Stimulated activated CD8-positive, alpha-beta memory T cell treated with anti-CD3 and anti-CD28 coated beads, Interleukin-4, amount 100 ng/mL, for 24 hours (primary cell): ENCODE measurements around the gene SCIMP.
"Not testable (repeated sequence)": the region's sequence is repeated elsewhere in the genome, so short reads cannot be mapped to it uniquely, and the experiment has no call there.

ENCODE experiments used
- DNase-seq: peaks from one replicate; pipeline ENCODE4 v3.0.0-alpha.2; 2020; ENCODE audit warnings: low read depth

Gene SCIMP

DNA sequence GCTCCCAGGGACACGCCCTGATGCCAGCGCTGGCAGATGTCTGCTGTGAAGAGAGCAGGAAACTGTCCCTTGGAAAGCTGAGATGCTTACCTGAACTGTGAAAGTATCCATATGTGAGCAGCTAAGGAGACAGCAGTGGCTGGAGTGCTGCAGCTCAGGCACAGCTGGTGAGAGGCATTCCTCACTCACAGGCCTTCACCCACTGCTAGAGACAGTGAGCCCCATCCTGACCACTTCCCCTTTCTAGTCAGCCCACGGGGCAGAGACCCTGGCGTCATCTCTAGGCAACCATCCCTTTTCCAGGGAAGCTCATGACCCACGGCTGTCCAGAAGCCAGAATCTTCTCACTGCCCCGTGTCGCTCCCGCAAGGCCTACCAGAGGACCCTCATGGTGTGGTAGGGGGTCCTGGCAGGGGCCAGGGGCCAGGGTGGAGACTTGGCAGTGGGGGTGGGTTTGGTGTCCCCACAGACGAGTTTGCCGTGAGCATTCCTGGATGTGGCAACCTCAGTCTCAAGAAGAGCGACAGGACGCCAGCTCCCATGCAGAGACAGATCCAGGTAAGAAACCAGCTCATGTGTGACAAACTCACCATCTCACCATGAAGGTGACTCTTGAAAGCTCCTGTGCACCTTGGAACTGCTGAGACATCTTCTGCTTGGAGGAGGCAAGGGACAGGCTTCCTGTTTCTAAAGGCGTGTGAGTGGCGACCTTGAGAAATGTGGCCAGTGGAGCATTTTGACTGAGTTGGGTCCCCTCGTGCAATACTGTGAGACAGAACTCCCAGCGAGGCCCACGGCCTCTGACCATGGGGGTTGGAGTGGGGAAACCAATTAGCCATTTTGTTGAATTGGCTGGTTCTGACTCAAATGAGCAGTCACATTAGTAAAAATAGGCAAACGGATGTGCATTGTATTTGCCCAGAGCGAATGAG lies at the start of gene SCIMP:
TSS of gene SCIMP (minus strand) at position 216 of the 932 bp plus-strand sequence. CDS start at position 111, 105 bp downstream.
- DNase-seq, result no peak

GRCh38 chr17:5283571-5284315 lies 49.1 kb upstream of the SCIMP start:
- DNase-seq, result no peak

DNA sequence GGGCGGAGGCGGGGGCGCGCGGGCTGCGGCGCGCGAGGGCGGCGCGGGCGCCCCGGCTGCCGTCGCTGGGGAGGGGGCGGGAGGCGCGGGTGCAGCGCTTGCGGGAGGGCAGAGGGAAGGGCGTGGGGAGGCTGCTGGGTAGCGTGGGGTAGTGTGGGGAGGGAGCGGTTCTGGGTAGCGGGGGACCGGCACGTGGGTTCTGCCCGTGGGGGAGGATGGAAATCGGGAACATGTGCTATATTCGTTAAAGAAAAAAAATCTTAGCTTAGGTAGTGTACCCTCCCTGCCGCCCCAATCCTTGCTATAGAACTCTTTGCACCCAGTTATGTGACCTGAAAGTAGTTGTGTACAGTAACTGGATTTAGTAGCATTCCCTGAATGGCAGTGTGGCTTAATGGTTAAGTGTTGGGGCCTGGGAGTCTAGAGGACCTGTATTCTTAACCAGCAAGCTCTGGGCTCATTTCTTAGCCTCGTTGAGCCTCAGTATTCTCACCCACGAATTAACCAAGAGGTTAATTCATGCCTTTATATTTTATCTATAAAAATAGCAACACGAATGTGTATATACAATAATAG lies 48.1 kb upstream of the SCIMP start:
- DNase-seq, result peak; percentile 24

GRCh38 chr17:5281814-5282641 lies 47.4 kb upstream of the SCIMP start, which contains the start of gene RABEP1:
RABEP1 (plus strand) TSS chr17:5282284; CDS start chr17:5282487, 203 bp downstream.
- peak; percentile 89 for DNase-seq

- DNase-seq, result no peak
Measured at GRCh38 chr17:5272322-5272721, 37.7 kb upstream of the SCIMP start.

GRCh38 chr17:5269241-5269960 lies 34.7 kb upstream of the SCIMP start:
- DNase-seq, result no peak

DNA sequence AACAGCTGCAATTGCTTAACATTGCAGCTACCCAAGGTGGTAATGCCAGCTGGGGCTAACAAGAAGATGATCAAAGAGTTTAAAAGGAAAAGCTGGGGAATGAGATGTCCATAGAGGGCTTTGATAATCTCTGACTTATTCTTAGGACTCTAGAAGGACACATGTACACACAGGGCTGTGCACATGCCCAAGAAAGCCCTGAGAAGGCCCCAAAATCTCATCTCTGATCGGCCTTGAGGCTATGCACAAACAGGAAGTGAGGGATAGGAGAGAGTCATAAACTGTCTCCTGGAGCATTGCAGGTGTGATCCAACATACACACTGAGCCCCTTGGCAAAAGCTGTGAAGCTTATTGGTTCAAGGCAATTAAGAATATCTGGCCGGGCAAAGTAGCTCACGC lies 30.2 kb upstream of the SCIMP start:
- DNase-seq, result no peak

- no peak for DNase-seq
Measured at GRCh38 chr17:5263441-5263840, 28.8 kb upstream of the SCIMP start.

GRCh38 chr17:5262416-5262991 lies 27.8 kb upstream of the SCIMP start:
- no peak for DNase-seq

DNA sequence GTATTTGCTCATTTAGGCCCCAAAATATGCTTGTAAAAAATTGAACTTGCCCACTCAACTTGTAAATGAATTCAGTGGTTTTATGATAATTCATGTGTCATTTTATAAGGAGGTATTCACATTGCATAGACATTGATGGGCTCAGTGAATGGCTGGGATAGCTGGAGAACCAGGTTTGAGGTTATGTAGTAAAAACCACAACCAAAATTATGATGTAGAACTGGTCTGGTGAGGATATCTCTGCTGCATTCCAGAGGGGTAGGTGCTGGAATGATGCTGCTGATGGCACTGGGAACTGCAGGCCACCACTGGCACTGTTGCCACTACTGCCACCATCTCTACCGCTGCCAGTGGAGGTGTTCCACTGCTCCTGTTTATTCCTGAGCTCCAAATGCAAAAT lies 25.9 kb upstream of the SCIMP start:
- DNase-seq, result no peak

GRCh38 chr17:5257124-5257523 lies 22.5 kb upstream of the SCIMP start:
- DNase-seq, result no peak

GRCh38 chr17:5254903-5255521 lies 20.4 kb upstream of the SCIMP start:
- no peak for DNase-seq

DNA sequence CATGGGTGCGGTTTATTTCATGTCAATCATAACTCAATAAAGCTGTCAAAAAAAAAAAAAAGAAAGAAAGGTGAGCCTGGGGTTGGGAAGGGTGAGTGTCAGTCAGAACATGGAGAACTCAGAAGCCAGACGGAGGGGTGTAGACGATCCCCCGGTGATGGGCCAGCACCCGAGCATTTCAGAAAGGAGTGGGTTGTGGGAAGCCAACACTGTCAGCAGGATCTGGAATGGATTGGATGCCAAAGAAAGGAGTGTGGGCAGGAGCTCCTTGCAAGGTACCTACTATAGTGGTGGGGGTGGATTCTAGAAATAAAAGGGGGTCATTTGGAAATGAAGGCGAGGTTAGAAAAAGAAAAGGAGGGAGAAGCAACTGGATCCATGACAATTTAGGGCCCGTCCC lies 19.8 kb upstream of the SCIMP start:
- DNase-seq, result no peak

- peak; percentile 26 for DNase-seq
Measured at GRCh38 chr17:5249615-5250014, 15.0 kb upstream of the SCIMP start.

DNA sequence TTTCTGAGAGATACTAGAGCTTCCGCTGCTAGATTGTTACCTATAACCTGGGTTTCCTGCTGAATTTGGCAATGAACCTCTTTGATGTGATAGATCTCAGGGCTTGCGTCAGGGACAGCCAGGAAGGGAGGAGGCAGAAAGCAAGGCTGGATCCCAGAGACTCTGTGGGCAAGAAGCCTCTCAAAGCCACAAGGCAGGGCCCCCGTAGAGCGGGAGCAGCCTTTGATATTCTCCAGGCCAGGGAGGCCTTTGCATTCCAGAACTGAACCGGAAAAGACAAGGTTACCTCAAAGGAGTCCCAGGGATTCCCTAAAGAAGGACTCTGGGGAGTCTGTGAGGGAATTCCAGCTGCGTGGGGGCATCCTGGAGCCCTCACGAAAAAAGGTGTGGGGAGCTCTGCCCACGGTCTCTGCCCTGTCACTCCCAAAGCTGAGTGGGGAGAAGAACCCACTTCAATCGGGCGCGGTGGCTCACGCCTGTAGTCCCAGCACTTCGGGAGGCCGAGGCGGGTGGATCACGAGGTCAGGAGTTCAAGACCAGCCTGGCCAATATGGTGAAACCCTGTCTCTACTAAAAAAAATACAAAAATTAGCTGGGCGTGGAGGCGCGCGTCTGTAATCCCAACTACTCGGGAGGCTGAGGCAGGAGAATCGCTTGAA lies 14.3 kb upstream of the SCIMP start:
- no peak for DNase-seq

DNA sequence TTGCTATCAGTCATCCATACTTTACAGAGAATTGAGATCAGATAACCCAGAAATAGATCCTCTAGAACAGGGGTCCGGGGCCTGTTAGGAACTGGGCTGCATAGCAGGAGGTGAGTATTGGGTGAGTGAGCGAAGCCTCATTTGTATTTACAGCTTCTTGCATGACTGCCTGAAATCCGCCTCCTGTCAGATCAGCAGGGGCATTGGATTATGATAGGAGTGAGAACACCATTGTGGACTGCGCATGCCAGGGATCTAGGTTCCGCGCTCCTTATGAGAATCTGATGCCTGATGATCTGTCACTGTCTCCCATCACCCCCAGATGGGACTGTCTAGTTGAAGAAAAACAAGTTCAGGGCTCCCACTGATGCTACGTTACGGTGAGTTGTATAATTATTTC lies 13.0 kb upstream of the SCIMP start:
- no peak for DNase-seq

- no peak for DNase-seq
Measured at GRCh38 chr17:5241861-5242671, 7.4 kb upstream of the SCIMP start.

- not testable (repeated sequence) for DNase-seq
Measured at GRCh38 chr17:5239769-5240168, 5.1 kb upstream of the SCIMP start.

- DNase-seq, result no peak
Measured at GRCh38 chr17:5238333-5238732, 3.7 kb upstream of the SCIMP start.
